Inferior parietal cortex (tissue), 1 donor: ENCODE measurements around the gene THPO.
"Not testable (repeated sequence)": the region's sequence is repeated elsewhere in the genome, so short reads cannot be mapped to it uniquely, and the experiment has no call there.

Experiments
- DNase-seq: peaks from one replicate; pipeline ENCODE4 v3.0.0-alpha.2; 2016; ENCODE audit errors: extremely low spot score

Gene THPO

GRCh38 chr3:184349563-184350470 is 28.2 kb downstream of the THPO start:
- no peak for DNase-seq

- no peak for DNase-seq
These were observed 30.0 kb downstream of the THPO start for GRCh38 chr3:184348057-184348382.

- no peak for DNase-seq
These were observed 30.5 kb downstream of the THPO start for GRCh38 chr3:184347321-184348056.

- no peak for DNase-seq
These were observed 31.4 kb downstream of the THPO start for GRCh38 chr3:184346480-184347190.

- DNase-seq = peak; percentile 93
These were observed 32.5 kb downstream of the THPO start for GRCh38 chr3:184345317-184346144.

- no peak for DNase-seq
These were observed 33.3 kb downstream of the THPO start for GRCh38 chr3:184344579-184345316.

GRCh38 chr3:184343200-184343876 is 34.7 kb downstream of the THPO start:
- no peak for DNase-seq

DNA sequence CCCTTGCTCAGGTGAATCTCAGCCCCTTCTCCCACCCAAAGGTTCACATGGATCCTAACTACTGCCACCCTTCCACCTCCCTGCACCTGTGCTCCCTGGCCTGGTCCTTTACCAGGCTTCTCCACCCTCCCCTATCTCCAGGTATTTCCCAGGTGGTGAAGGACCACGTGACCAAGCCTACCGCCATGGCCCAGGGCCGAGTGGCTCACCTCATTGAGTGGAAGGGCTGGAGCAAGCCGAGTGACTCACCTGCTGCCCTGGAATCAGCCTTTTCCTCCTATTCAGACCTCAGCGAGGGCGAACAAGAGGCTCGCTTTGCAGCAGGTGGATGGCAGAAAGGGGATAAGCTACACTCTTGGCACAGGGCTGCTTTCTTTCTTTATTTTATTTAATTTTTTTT is 36.1 kb downstream of the THPO start:
- no peak for DNase-seq

GRCh38 chr3:184339451-184340135 is 38.4 kb downstream of the THPO start:
- not testable (repeated sequence) for DNase-seq

DNA sequence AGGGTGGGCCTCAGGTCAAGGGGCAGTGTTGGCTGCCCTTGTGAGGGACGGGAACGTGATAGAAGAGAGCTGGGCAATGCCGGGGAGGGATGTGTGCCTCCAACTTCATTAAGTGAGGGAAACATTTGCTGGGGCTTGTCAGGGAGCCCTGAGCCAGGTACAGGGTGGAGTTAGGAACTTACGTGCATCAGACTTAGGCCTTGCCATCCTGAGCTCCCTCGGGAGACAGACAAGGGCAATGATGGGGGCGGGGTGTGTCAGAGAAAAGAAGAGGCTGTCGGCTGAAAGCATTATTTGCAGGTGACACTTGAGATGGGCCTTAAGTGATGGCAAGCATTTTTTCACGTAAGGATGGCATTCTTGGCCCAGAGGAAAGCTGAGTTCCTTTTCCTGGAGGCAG is 39.0 kb downstream of the THPO start:
- DNase-seq = no peak

DNA sequence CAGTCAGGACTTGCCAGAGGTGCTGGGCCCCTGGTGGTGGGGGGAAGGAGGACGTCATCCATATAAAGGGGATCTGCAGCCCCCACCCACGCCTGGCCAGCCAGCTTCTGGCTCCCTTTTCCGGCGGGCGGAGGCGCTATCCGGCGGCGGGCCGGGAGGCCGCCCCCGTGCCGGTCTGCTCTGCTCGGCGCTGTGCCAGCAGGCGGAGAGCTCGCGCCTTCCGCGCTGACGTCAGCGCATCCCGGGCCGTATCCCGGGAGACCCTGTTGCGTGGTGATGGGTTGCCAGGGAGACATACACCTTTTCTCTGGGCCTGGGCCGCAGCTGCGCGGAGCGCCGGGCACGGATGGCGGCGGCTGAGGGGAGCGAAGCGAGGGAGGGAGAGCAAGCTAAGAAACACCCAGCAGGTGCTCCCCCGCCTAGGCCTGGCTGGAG is 39.5 kb downstream of the THPO start:
- DNase-seq = peak; percentile 80

DNA sequence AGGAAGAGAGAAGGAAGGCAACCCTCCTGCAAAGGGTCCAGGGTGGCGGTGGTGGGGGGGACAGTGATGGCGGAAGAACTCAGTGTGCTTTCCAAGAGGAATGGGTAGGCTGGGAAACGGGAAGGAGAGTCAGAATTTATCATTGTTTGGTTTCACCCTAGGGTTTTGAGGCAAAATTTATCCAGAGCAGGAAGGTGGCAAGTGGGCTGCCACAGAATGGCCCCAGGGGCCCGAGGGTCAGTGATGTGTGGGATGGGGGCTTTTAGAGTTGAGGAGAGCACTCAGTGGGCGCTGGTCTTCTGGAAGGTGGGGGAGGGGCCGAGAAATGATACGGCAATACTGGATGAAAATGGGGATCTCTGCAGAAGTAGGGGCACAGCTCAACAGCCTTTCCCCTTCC is 40.0 kb downstream of the THPO start:
- DNase-seq = no peak

- peak; percentile 71 for DNase-seq
These were observed 40.6 kb downstream of the THPO start, which contains the start of gene FAM131A for GRCh38 chr3:184337399-184337714. Gene FAM131A (plus strand): TSS chr3:184337600. CDS start chr3:184337631, 31 bp downstream.

DNA sequence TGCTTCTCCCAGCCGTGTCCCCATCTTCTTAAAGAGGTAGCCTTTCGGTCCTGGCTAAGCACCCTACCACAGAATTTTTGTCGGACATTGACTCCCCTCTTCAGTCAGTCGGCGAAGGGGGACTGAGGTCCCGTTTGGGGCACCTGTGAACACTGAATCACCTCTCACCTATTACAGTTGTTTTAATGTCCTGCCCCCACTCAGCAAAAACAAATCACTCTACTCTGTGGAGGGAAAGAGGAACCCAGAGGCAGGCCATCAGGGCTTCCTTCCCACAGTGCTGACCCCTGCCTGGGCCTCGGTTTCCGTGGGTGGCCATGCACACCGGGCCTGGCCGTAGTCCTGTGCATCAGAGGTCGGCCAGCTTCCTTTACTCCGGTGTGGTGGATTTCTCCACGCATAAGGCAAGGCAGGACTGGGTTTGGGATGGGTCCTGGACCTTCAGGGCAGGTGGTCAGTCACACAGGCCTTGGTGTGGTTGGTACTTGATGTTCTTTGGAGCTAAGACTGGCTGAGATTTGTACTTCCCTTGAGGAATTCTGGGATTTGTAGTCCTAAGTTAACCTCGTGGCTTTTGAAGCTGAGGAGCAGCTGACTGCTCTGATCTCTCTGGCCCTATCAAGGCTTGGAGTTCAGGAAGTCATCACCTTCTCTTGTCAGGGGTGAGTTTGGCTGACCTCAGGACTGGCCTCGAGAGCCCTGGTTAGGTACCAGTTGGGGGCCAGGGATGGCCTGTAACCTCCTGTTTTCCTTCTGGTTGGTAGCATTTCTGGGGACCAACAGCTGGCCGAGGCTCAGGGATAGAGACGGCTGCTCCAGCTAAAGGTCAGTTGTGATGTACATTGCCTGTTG is 41.2 kb downstream of the THPO start:
- peak; percentile 85 for DNase-seq

DNA sequence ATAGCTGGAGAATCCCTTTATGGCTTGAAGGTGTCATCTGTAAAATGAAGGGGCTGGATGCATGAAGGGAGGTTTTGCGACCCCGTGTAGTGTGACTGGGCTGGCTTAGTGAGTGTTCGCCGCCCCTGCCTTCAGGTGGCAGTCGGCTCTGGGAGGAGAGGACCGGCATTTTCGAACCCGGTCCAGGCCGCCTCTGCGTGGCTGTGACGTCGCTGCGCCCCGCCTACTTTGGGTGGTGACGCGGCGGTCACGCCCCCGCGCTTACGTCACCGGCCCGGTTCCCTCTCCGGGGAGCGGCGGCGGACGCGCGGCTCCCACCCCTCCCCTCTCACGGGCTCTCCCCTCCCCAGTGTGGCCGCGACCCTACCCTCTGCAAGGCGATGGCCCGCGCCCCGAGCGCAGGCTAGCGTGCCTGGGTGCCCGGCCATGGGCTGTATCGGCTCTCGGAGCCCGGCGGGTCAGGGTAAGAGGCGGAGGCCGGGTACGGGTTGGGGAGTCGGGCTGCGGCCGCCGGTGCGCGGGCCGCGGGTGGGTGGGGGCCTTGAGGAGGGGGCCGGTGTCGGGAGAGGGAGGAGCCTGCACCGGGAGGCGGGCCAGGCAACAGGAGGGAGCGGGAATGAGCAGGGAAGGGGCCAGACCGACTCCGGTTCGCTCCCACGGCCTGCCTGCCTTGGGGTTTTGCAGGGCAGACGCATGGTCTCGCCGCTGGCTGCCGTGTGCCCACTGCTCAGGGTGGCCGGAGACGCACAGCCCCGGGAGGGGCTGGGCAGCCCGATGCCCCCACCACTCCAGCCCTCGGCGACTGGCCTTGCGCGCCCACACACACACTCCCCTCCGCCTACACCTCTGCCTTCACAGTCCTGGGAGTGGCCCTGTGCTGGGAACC is 42.1 kb downstream of the THPO start:
- DNase-seq = peak; percentile 85

DNA sequence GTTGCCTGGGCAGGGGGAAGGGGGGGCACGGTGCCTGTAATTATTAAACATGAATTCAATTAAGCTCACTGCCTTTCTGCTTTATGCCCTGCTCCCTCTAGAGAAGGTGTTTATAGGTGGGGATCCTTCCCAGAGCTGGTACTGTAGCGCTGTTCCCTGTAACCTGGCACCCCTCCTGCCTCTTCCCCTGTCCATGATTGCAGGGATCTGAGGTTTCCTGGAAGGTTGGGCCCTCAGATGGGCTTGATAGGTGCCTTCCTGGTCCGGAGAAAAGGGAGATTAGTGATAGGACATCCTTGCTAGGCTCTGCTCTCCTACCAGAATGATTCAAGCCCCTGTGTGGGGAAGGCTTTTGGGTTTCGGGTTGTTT is 42.7 kb downstream of the THPO start:
- DNase-seq = no peak

DNA sequence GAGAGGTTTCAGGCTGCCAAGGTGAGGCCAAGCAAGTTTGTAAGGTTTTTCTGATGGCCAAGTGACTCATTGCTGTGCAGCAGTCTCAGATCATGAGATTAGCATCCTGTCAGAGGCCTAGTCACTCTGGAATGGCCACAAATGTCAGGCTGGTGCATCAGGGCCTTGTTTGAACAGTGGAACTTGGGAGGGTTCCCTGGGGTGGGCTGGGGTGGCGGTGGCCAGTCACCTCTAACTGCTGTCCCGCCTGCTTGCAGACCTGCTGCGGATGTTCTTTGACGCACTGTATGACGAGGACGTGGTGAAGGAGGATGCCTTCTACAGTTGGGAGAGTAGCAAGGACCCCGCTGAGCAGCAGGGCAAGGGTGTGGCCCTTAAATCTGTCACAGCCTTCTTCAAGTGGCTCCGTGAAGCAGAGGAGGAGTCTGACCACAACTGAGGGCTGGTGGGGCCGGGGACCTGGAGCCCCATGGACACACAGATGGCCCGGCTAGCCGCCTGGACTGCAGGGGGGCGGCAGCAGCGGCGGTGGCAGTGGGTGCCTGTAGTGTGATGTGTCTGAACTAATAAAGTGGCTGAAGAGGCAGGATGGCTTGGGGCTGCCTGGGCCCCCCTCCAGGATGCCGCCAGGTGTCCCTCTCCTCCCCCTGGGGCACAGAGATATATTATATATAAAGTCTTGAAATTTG is 43.4 kb downstream of the THPO start:
- no peak for DNase-seq
